ENCODE results near the gene SLFN5. TPM values are rescaled to one million over a fixed set of nuclear protein-coding genes. Genes with fewer than 3 reads are reported as not detected.

Gene SLFN5
- total RNA-seq, 4 donors from 2014 or later: 21.2 to 22.4 (median 21.6) TPM

DNA sequence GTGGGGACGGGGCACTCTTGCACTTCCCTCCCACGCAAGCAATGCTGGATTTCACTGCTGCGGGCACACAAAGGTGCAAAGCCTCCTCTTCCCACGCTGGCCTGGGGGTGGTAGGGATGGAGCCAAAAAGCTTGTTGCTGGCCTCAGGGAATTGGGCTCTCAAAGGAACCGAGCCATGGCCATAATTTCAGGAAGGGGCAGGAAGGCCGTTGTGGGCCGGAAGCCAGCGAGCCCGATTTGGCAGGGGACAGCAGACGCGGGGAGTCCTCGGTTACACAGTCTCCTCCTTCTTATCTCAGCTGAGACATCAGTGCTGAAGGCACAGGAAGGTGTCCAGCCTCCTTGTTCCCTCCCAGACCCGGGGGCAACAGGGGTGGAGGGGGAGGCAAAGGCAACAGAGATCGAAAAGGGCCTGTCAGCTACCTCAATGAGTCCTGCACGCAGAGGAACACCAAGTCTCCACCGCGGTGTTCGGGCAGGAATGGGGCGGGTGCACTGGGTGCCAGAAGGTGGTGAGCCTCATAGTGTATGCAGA lies 71.1 kb downstream of the SLFN5 start:
- 29 to 39% methylated on average over 18 to 19 of the region's 19 CpGs for whole genome bisulfite sequencing, 2 donors
- Histone ChIP-seq H3K4me3 (peak overlapping the region in 3 of 4 donors; percentile 34 to 41 (median 38)), H3K9me3 (no peaks in the 10 kb centered on the region)

DNA sequence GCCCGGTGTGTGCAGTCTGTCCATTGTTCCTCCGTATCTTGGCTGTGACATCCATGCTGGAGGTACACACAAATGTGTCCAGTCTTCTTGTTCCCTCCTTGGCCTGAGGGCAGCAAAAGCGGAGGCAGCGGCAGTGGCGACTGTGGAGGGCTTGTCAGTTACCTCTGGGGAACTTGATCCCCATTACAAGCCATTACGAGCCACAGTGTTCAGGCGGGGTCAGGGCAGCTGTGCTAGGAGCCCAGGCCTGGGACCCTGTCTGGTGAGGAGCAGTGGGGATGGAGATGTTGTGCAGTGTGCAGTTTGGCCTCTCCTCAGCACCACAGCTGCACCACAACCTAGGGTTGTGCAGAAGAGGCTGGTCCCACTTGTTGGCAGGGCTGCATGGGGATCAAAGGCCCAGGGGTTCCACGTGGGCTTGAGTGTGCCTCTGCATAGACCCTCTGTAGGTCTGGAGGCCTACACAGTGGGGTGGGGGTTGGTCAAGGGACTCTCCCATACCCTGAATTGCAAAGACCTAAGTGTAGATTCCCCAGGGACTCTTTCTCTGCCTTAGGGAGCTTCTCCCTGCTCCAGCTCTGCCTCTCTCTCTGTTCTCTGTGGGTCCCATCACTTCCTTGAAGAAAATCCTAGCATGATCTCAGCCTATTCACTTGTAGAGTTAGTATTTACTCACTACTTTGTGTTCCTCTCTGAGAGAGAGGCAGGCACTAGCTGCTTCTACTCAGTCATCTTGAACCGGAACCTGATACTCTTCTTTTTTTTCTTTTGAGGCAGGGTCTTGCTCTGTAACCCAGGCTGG lies 71.7 kb downstream of the SLFN5 start:
- H3K9me3 ChIP-seq: no peaks in the 10 kb centered on the region
- no peaks in the 10 kb centered on the region for H3K36me3 ChIP-seq
- TF ChIP-seq POLR2A (IDR thresholded peaks at IDR 0.05) (no peak), EP300 (IDR thresholded peaks at IDR 0.05) (no peak)
- TF ChIP-seq, protein P1, sequence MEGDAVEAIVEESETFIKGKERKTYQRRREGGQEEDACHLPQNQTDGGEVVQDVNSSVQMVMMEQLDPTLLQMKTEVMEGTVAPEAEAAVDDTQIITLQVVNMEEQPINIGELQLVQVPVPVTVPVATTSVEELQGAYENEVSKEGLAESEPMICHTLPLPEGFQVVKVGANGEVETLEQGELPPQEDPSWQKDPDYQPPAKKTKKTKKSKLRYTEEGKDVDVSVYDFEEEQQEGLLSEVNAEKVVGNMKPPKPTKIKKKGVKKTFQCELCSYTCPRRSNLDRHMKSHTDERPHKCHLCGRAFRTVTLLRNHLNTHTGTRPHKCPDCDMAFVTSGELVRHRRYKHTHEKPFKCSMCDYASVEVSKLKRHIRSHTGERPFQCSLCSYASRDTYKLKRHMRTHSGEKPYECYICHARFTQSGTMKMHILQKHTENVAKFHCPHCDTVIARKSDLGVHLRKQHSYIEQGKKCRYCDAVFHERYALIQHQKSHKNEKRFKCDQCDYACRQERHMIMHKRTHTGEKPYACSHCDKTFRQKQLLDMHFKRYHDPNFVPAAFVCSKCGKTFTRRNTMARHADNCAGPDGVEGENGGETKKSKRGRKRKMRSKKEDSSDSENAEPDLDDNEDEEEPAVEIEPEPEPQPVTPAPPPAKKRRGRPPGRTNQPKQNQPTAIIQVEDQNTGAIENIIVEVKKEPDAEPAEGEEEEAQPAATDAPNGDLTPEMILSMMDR (IDR thresholded peaks at IDR 0.05): no peak
- H3K4me1 ChIP-seq: peaks cover 0 to 31% (median 9%) of the 10 kb centered on the region in 4 donors
- DNase-seq (ENCODE audit: low spot score in 2 of 2): no peak
- H3K27ac ChIP-seq: peak overlapping the region in 3 of 4 donors; percentile 59 to 73 (median 68)
- H3K4me3 ChIP-seq: peak overlapping the region in 1 of 4 donors; percentile 38
- H3K27me3 ChIP-seq: no peaks in the 10 kb centered on the region
- 79 to 83% methylated on average over 9 of the region's 9 CpGs for WGBS, 2 donors

More for the DNA sequence above, 71.1 kb downstream of the SLFN5 start:
- Histone ChIP-seq H3K27me3 (no peaks in the 10 kb centered on the region), H3K36me3 (no peaks in the 10 kb centered on the region), H3K27ac (peak overlapping the region in 3 of 4 donors; percentile 61 to 73 (median 69)), H3K4me1 (peaks cover 0 to 31% (median 9%) of the 10 kb centered on the region in 4 donors)
- no peak for TF ChIP-seq EP300 (IDR thresholded peaks at IDR 0.05)
- TF ChIP-seq, protein P1 (IDR thresholded peaks at IDR 0.05): no peak
- no peak for TF ChIP-seq POLR2A (IDR thresholded peaks at IDR 0.05)
- no peak for DNase-seq (ENCODE audit: low spot score in 2 of 2)

DNA sequence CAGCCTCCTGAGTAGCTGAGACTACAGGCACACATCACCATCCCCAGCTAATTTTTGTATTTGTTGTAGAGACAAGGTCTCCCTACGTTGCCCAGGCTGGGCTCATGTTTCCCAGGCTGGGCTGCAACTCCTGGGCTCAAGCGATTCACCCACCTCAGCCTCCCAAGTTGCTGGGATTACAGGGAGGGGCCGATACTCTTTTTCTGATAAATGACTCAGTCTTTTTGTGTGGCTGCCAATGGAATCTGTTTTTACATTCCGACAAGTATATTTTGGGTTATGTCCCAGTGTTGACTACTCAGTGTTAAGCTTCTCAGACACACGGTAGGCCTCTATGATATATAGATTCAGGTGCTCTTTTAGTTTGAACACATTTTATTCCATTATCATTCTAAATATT lies 72.4 kb downstream of the SLFN5 start:
- H3K27me3 ChIP-seq: no peaks in the 10 kb centered on the region
- peak in 1 of 2 donors; percentile 22 for DNase-seq (ENCODE audit: low spot score in 2 of 2)
- H3K4me3 ChIP-seq: no peak overlapping the region
- TF ChIP-seq POLR2A (IDR thresholded peaks at IDR 0.05) (no peak), EP300 (IDR thresholded peaks at IDR 0.05) (no peak)
- TF ChIP-seq, protein P1 (IDR thresholded peaks at IDR 0.05): no peak
- 12 to 25% methylated on average over 5 of the region's 5 CpGs for WGBS, 2 donors
- peak overlapping the region in 3 of 4 donors; percentile 59 to 73 (median 68) for H3K27ac ChIP-seq
- no peaks in the 10 kb centered on the region for H3K36me3 ChIP-seq
- H3K9me3 ChIP-seq: no peaks in the 10 kb centered on the region
- H3K4me1 ChIP-seq: peaks cover 0 to 31% (median 9%) of the 10 kb centered on the region in 4 donors

DNA sequence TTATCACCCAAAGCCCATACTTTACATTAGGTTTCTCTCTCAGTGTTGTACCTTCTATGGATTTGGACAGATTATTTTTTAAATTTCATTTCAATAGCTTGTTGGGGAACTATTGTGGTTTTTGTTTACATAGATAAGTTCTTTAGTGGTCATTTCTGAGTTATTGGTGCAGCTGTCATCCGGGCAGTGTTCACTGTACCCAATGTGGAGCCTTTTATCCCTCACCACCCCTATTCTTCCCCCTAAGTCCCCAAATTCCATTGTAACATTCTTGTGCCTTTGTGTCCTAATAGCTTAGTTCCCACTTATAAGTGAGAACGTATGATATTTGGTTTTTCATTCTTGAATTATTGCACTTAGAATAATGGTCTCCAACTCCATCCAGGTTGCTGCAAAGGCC lies 73.1 kb downstream of the SLFN5 start:
- 87 to 94% methylated on average over 2 of the region's 2 CpGs for WGBS, 2 donors
- Histone ChIP-seq H3K36me3 (no peaks in the 10 kb centered on the region), H3K4me1 (peaks cover 0 to 31% (median 9%) of the 10 kb centered on the region in 4 donors), H3K27me3 (no peaks in the 10 kb centered on the region), H3K4me3 (no peak overlapping the region), H3K9me3 (no peaks in the 10 kb centered on the region), H3K27ac (no peak overlapping the region)
- DNase-seq (ENCODE audit: low spot score in 2 of 2): no peak
- TF ChIP-seq, protein P1 (IDR thresholded peaks at IDR 0.05): no peak
- no peak for TF ChIP-seq EP300 (IDR thresholded peaks at IDR 0.05)
- no peak for TF ChIP-seq POLR2A (IDR thresholded peaks at IDR 0.05)

DNA sequence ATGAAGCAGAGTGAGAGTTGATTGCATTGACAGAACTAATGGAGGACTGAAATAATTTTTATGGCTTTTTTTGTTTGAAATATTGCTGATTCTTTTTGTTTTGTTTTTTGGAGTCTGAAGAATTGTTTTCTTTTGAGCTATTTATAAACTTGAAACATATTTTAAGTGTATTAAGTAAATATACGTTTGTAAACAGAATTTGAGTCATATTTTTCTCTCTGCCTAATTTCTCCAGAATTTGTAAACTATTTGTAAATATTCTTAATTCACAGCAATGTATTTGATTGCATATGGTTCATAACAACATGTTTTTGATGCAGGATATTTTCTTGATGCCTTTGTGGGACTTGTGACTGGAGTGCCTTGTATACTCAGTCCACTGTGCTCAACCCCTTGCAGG lies 79.9 kb downstream of the SLFN5 start:
- peaks cover 0 to 5% (median 0%) of the 10 kb centered on the region in 4 donors for H3K9me3 ChIP-seq
- no peak overlapping the region for H3K4me3 ChIP-seq
- no peak for DNase-seq (ENCODE audit: low spot score in 2 of 2)
- peaks cover 0 to 6% (median 0%) of the 10 kb centered on the region in 3 donors for H3K36me3 ChIP-seq
- TF ChIP-seq EP300 (IDR thresholded peaks at IDR 0.05) (no peak), POLR2A (IDR thresholded peaks at IDR 0.05) (no peak)
- TF ChIP-seq, protein P1 (IDR thresholded peaks at IDR 0.05): no peak
- H3K27ac ChIP-seq: no peak overlapping the region
- no peaks in the 10 kb centered on the region for H3K27me3 ChIP-seq
- WGBS, 2 donors: 82 to 85% methylated on average over 1 of the region's 1 CpG
- H3K4me1 ChIP-seq: no peaks in the 10 kb centered on the region
